KBM-7 (cell line): Measurements from ENCODE around the gene PAFAH1B2.
"Not testable (repeated sequence)": the region's sequence is repeated elsewhere in the genome, so short reads cannot be mapped to it uniquely, and the experiment has no call there.

Experiments used
- DNase-seq: peaks from one replicate; pipeline ENCODE4 v3.0.0-alpha.2; 2015
- in situ Hi-C: fragments of 300-500 bp; cut with MboI; formaldehyde crosslinking; loops from 2 replicates; pipeline ENCODE4 v1.14.3; 2020; ENCODE audit warnings: low sequenced_read_pairs, low pct_unique_long_range_greater_than_20kb, mixed read lengths

PAFAH1B2 gene, protein sequence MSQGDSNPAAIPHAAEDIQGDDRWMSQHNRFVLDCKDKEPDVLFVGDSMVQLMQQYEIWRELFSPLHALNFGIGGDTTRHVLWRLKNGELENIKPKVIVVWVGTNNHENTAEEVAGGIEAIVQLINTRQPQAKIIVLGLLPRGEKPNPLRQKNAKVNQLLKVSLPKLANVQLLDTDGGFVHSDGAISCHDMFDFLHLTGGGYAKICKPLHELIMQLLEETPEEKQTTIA

DNA sequence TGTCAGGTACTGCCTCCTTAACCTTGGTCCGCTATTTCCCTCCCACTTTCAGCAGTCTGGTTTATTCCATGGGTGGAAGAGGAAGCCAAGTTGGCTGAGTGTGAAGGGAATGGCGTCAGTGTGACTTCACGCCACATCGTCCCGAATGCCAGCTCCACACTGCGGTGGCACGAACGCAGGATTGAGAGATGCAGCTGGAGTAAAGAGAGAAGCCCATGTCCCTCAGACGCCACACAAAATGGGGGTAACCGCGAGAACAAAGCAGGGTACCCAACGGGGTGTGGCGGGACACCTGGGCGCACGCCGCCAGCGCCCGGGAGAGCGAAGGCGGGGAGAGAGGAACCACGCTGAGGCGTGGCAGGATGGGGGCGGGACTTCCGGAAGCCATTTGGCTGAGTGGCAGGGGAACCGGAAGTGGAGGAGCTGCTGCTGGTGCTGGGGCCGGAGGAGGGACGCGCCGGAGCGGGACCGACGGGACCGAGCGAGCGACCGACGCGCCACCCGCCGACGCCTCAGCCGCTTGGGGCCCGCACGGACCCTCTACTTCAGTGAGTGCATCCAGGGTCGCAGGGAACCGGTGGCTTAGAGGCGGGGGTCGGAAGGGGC is at the start of gene PAFAH1B2:
Gene PAFAH1B2, plus strand, starts transcription at position 417 of the 606 bp plus-strand sequence. CDS start 8,161 bp downstream, outside the sequence.
- DNase-seq = peak; percentile 96
- in situ Hi-C loops = no loop called here

DNA sequence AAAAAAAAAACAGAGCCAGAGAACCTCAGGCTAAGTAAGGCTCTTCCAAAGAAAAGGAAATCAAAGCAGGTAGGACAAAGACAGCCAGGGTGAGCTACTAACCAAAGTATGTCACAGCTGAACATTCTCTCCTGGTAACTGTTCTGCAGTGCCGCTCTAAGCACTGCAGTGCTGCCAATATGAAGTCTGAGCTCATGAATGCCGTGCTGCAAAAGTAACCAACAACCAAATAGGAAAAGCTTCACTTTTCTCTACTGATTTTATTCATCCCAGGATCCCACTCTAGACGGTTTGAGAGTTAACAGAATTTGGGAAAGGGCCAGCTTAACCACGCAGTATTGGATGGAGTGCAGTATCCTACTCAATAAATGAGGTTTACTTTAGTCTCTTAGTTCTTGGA is 49.3 kb upstream of the PAFAH1B2 start:
- in situ Hi-C loops = loop anchor here (25.0 kb wide), 1 partner anchor 207 kb away; no protein-coding TSS in a partner anchor
- DNase-seq = no peak

DNA sequence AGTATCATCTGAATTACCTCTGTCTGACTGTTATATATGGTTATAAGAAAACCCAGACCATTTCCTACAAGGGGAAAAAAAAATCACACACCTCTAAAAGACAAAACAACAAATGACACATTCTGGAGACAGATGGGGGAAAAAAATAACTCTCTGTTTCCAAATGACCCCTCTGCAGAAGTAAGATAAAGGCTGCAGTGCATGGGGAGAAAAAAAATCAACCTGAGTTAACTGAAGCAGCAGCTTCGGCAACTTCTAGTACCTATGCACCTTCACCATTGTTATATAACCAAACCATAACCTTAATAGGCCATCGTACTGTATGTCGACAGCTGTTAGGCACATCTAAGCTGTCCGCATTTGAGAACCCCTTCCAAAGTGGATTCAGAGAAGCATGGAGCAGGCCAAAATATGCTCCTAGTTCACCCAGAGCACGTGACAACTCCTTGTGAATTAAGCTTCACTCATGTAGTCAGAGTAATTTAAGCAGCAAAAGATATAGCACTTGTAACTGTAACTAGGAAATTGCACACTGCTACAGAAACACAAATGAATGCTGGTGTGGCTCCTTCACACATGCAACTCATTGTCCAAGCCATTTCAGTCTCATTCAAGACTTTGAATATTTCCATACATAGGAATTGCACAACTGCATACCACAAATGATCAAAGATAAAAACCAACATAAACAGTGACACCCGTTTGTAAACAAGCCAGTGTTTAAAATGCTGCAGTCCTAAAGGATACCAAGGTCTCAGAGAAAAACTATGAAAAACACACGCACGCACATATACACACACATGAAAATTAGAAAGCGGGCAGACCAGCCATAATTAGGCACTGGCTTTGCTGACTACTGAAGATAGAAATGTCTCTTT is 48.6 kb upstream of the PAFAH1B2 start:
- in situ Hi-C loops = loop anchor here (25.0 kb wide), 1 partner anchor 208 kb away; no protein-coding TSS in a partner anchor
- no peak for DNase-seq

DNA sequence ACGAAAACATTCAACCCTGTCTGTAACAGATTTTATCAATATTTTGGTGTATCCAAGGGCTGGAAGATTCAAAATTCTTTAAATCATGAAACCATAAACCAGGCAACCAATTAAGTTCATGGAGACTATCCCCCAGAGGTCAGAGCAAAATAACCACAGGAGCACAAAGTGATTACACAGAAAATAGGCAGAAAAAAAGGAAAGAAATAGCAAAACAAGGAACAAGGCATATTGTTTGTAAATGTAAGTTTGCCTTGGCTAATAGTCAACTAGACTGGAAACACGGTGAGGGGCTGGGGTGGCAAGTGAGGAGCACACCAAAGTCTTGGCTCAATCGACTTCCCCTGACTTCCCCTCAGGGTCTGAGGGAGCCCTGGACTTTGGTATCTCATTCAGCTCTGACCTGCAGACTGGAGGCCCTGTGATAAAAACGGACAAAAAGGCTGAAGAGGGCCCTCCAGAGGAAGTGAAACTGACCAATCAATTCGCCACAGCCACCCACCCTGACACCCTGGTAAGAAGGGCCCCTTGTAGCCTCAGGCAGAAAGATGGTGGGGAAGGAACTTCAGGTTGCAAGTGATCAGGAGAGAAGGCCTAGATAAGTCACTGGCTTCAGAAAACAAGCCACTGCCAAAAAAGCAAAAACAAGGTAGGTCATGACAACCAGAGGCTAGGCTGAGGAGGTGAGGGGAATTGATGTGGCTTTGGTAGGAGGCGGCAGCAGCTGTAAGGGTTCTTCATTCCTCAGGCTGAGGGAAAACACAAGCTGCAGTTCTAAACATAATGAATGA is 47.7 kb upstream of the PAFAH1B2 start:
- in situ Hi-C loops = loop anchor here (25.0 kb wide), 1 partner anchor 209 kb away; no protein-coding TSS in a partner anchor
- DNase-seq = peak; percentile 50

DNA sequence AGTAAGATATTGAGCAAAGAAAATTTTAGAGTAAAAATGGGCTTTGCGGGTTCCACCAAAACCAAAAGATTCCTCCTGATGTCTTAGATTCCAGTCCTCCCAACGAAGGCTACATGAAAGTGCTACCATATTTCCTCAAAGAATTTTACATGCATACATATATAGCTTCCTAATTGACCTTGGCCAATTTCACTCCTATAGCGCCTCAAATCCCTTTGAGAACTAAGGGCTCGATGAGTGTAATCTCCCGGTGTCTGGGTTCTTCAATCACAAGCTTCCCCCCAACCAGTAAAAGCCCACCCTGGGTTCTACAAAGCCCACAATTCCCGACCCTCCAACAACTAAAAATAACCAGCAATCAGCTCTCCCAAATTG is 47.1 kb upstream of the PAFAH1B2 start:
- peak; percentile 30 for DNase-seq

DNA sequence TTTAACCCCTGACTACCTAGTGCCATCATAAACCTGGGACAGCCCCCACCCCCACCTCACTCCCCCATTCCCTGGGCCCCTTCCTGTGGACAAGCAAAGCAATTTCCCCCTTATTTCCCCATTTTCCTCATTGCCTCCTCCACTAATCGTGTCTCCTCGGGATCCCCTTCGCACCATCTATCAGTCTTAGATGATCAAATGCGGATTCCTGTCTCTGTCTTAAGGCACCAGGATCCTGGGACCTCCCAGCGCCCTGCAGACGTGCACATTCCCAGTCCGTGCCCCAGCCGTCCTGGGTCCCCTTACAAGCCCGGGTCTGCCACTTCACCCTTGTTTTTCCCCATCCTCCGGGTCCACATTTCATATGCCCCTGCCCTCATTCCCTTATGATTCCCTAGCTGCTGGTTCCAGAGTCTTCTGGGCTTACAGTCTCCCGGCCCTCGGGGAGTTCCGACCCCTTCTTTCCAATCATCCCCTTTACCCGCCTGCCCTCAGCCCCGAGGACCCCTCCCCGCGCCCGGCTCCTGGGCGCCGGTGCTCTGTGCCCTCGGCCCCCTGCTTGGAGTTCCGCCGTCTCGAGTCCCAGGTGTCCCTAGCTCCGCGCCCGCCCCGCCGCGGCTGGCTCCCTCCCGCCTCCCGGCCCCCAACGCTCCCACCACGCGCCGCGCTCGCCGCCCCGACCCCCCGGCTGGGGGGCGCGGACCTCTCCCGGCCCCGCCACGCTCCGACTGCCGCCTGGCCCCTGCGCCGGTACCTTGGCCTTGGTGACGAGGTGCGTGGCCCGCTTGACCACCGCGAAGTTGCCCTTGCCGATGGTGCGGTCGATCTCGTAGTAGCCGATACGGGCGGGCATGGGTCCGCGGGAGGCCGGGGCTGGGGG is 46.5 kb upstream of the PAFAH1B2 start:
- peak; percentile 37 for DNase-seq
- in situ Hi-C loops = loop anchor here (25.0 kb wide), 1 partner anchor 210 kb away; no protein-coding TSS in a partner anchor

More for the DNA sequence above, 47.1 kb upstream of the PAFAH1B2 start:
- in situ Hi-C loops = loop anchor here (25.0 kb wide), 1 partner anchor 210 kb away; no protein-coding TSS in a partner anchor

DNA sequence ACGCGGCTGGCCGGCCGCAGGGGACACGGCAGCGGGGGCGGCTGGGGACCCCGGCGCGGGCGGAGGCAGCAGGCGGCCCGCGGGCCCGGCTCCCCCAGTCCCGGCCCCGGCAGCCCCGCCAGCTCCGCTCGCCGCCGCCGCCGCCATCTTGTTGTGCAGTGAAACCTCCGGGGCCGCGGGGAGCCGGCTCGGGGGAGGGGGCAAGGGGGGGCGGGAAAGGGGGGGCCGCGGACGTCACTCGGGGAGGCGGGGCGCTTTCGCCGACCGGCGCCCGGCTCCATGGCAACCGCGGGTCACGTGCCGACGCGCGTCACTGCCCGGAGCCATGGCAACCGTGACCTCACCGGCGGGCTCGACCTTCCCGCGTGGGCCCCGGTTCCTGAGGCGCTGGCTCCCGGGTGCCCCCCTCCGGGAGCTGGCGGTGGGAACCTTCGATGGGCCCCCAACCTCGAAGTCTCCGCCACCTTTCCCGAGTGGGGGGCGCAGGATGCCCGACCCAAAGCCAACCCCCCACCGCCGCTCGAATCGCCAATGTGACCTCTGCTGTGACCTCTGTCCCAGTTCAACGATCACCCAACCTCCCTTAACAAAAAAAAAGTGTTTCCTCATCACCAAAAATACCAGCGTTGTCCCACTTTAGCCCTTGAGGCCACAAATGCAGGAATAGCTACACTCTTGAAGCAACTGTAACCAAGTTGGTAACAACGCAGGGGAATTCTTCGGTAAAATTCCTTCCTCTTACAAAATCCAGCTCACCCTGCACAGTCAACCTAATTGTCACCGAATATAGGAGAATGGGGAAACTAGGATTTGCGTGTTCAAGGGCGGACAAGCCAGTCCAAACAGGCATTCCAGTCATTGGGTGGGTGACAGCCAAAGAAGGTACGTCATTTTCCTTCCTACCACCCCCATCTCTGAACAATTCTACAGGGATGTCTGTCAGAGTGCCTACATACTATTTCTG is 45.5 kb upstream of the PAFAH1B2 start, which contains the start of gene SIK3:
Gene SIK3, minus strand, starts transcription at position 160 of the 964 bp plus-strand sequence. Its CDS starts 13 bp downstream, at position 147.
- DNase-seq = peak; percentile 86
- in situ Hi-C loops = loop anchor here (25.0 kb wide), 1 partner anchor 211 kb away; no protein-coding TSS in a partner anchor

DNA sequence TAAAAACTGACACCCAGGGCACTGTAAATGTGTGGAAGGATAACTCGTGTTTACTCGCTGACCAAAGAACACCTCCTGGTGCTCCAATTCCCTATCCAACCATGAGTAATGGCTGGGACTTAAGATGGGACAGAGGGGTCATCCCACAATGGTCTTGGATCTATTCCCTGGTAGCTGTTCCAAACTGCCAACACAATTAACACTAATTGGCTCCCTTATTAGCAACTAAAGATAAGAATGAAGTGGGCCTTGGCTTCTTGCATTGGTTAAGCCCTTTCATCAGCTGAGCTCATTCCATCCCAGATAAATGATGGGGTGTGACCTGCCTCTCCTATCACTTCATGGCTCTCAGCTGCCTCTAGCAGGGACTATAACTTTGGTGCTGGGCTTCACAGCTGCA is 44.4 kb upstream of the PAFAH1B2 start:
- in situ Hi-C loops = loop anchor here (25.0 kb wide), 1 partner anchor 212 kb away; no protein-coding TSS in a partner anchor
- no peak for DNase-seq

DNA sequence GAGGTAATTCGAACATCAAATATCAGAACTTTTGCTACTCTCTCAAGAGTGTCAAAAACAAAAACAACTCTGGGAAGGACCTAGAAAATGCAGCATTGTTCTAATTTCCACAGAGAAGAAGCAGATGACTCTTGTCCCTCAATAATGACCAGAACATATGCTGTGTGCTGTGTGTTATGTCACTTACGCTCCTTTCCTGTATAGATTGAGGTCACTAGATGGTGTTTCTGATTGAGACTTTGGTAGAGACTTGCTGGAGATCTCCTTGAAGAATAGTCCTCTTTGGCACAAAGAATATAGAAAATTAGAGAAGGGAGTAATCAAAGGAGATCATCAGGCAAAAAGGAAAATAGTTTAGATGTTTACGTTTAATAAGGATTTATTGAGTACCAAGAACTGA is 43.5 kb upstream of the PAFAH1B2 start:
- in situ Hi-C loops = no loop called here
- no peak for DNase-seq

DNA sequence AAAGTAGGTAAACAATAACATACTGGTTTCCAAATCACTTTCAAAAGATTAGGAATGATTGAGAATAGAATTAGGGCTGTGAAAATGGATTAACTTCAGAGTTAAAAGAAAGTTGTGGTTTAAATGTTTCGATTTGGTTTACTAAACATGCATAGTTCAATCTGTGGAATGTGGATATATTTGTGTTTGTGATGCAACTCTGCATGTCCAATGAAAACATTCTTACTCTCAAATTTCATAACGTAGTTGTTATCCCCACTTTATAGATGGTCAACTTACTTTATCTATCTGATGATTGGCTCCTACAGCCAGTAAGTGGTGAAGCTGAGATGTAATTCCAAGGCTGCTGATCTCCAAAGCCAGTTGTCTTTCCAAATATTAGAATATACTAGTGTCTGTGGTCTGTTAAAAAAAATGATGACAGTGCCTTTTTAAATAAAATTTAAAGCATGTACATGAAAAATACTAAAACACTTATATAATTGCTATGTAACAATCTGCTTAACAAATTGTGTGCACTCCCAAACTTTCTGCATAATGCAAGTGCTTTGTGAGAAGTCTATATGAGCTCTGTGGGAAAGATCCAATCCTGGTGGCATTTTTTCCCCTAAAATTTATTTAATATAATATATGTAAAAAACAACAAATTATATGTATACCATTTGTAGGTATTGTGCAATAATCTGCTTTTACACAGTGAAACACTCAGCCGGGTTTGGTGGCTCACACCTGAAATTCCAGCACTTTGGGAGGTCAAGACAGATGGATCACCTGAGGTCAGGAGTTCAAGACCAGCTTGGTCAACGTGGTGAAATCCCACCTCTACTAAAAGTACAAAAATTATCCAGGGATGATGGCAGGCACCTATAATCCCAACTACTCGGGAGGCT is 36.1 kb upstream of the PAFAH1B2 start:
- no peak for DNase-seq
- in situ Hi-C loops = no loop called here

DNA sequence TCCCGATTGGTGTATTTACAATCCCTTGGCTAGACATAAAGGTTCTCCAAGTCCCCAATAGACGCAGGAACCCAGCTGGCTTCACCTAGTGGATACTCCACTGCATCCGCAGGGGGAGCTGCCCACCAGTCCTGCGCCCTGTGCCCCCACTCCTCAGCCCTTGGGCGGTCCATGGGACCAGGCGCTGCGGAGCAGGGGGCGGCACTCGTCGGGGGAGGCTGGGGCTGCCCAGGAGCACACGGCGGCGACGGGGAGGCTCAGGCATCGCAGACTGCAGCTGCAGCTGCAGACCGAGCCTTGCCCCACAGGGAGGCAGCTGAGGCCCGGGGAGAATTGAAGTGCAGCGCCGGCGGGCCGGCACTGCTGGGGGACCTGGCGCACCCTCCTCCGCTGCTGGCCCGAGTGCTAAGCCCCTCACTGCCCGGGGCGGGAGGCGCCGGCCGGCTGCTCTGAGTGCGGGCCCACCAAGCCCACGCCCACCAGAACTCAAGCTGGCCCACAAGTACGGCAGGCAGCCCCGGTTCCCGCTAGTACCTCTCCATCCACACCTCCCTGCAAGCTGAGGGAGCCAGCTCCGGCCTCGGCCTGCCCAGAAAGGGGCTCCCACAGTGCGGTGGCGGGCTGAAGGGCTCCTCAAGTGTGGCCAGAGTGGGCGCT is 33.7 kb upstream of the PAFAH1B2 start:
- DNase-seq = no peak
- in situ Hi-C loops = no loop called here

DNA sequence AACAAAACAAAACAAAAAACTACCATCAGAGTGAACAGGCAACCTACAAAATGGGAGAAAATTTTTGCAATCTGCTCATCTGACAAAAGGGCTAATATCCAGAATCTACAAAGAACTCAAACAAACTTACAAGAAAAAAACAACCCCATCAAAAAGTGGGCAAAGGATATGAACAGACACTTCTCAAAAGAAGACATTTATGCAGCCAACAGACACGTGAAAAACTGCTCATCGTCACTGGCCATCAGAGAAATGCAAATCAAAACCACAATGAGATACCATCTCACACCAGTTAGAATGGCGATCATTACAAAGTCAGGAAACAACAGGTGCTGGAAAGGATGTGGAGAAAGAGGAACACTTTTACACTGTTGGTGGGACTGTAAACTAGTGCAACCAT is 31.6 kb upstream of the PAFAH1B2 start:
- DNase-seq = peak; percentile 23
- in situ Hi-C loops = not testable (repeated sequence)

DNA sequence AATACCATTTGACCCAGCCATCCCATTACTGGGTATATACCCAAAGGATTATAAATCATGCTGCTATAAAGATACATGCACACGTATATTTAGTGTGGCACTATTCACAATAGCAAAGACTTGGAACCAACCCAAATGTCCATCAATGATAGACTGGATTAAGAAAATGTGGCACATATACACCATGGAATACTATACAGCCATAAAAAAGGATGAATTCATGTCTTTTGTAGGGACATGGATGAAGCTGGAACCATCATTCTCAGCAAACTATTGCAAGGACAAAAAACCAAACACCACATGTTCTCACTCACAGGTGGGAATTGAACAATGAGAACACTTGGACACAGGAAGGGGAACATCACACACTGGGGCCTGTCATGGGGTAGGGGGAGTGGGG is 31.1 kb upstream of the PAFAH1B2 start:
- DNase-seq, in situ Hi-C loops: not testable (repeated sequence)

DNA sequence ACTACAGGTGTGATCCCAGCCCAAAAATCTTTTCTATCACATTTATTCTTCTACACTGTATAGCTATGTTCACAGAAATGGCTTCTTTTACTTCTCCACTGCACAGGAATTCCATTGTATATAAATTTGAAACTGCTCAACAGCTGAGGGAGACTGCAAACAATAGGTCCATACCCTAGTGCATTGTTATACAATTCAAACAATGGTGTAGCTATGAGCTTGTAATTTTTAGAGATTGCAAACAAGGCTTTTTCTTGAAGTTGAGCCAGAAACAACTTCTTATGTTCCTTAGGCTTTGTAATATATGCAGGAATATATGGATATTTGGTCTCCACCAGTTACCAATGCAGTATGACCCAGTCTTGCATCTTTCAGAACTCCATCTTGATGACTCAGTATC is 26.4 kb upstream of the PAFAH1B2 start:
- DNase-seq = no peak
- in situ Hi-C loops = no loop called here

DNA sequence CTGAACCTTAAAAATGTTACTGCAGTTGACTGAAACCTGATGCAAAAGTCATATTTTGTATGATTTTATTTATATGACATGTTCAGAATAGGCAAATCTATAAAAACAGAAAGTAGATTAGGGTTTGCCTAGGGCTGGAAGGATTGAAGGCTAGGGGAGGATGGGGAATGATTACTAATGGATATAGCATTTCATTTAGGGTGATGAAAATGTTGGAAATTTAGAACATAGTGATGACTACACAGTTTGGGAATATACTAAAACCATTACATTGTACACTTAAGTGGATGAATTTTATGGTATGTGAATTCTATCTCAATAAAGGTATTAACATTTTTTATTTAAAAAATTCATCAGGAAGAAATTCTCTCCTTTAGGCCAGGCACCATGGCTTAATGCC is 22.9 kb upstream of the PAFAH1B2 start:
- in situ Hi-C loops = no loop called here
- no peak for DNase-seq
